Ishikawa (cell line): ENCODE results near the gene DEFB121.

ENCODE experiments used
- CEBPB ChIP-seq: IDR thresholded peaks from 2 replicates; pipeline ENCODE4 v1.6.1; 2012
- CREB1 ChIP-seq: IDR thresholded peaks from 2 replicates; pipeline ENCODE4 v1.6.1; 2012; ENCODE audit warnings: low read depth
- EP300 ChIP-seq: IDR thresholded peaks from 2 replicates; pipeline ENCODE4 v1.6.1; 2012; ENCODE audit warnings: borderline replicate concordance
- MAX ChIP-seq: IDR thresholded peaks from 2 replicates; pipeline ENCODE4 v1.6.1; 2012
- RAD21 ChIP-seq: IDR thresholded peaks from 2 replicates; pipeline ENCODE4 v1.6.1; 2012; ENCODE audit warnings: low read depth
- TAF1 ChIP-seq: IDR thresholded peaks from 2 replicates; pipeline ENCODE4 v1.6.1; 2012; ENCODE audit warnings: low read depth, mild to moderate bottlenecking
- TCF12 ChIP-seq: IDR thresholded peaks from 2 replicates; pipeline ENCODE4 v1.6.1; 2012; ENCODE audit warnings: low read depth
- YY1 ChIP-seq: IDR thresholded peaks from 2 replicates; pipeline ENCODE4 v1.6.1; 2012; ENCODE audit warnings: low read depth

GRCh38 chr20:31392836-31393235 is 13.2 kb downstream of the DEFB121 start:
- no peak for TF ChIP-seq MAX
- no peak for TF ChIP-seq CREB1
- no peak for TF ChIP-seq YY1
- no peak for TF ChIP-seq CEBPB
- no peak for TF ChIP-seq TCF12
- no peak for TF ChIP-seq TAF1
- TF ChIP-seq EP300: no peak
- TF ChIP-seq RAD21: no peak
